Prostate gland (tissue), 2 donors: ENCODE data around the gene ITIH5.

Source experiments
- POLR2A ChIP-seq: fragments of 450-650 bp; IDR thresholded peaks from one replicate; pipeline ENCODE4 v1.6.1; 2016; ENCODE audit warnings: antibody characterized with exemption, mild to moderate bottlenecking
- TF ChIP-seq, protein P1 (sequence below), 4 experiments: fragments of 200-600 bp in 2 of 4; fragments of 450-650 bp in 2 of 4; sonication (generic) in 2 of 4; IDR thresholded peaks; 1 replicate in 3 of 4; 2 replicates in 1 of 4; pipeline ENCODE4 v1.5.1; 2016 to 2019; ENCODE audit warnings: antibody characterized with exemption in 4 of 4, mild to moderate bottlenecking in 2 of 4, moderate library complexity in 2 of 4

DNA sequence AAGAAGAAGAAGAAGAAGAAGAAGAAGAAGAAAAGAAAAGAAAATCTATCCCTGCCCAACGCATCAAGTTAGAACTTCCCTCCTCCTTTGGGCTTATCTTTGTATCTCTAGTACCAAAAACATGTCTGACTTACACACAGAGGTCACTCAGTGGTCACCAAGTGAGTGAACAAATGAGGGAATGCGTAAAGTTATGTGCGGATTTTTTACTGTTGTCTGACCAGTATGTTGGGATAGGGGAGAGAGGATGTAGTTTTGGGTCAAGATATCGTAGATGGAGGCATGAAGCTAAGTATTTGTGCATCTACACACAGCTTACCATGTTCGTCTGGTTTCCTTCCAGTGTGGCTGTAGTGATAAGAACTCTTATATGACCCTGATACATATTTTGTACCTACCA, 99.9 kb downstream of the ITIH5 start:
- TF ChIP-seq, protein P1, sequence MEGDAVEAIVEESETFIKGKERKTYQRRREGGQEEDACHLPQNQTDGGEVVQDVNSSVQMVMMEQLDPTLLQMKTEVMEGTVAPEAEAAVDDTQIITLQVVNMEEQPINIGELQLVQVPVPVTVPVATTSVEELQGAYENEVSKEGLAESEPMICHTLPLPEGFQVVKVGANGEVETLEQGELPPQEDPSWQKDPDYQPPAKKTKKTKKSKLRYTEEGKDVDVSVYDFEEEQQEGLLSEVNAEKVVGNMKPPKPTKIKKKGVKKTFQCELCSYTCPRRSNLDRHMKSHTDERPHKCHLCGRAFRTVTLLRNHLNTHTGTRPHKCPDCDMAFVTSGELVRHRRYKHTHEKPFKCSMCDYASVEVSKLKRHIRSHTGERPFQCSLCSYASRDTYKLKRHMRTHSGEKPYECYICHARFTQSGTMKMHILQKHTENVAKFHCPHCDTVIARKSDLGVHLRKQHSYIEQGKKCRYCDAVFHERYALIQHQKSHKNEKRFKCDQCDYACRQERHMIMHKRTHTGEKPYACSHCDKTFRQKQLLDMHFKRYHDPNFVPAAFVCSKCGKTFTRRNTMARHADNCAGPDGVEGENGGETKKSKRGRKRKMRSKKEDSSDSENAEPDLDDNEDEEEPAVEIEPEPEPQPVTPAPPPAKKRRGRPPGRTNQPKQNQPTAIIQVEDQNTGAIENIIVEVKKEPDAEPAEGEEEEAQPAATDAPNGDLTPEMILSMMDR (IDR thresholded peaks at IDR 0.05): no peak
- TF ChIP-seq POLR2A: no peak
